ENCODE results near the gene DNAH5.

Gene DNAH5

DNA sequence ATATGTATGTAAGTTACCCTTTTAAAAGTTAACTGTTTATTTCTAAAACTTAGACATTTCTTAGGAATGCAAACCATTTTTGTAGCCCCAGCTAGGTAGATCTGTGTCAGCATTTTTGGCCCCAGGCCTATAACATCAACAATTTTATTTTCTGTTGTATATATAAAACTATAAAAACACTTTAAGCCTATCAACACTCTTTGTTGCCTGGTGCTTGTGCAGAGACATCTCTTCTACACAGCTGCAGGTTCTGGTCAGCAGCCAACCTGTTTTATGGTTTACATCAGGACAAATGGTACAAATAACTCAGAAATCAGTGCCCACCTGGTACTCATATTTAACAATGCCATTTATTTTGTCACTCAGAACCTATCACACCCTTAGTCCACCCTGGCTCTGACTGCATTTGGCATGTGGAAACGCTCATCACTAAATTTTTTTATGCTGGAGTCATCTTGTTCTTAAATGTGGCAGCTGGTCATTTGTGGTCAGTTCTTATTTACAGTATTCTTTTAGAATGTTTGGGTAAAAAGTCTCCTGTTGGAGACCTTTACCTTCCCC lies 173.4 kb downstream of the DNAH5 start:
- no peak overlapping the region for H3K4me3 ChIP-seq (replicated peaks; ENCODE audit: low read depth, low read length)
- DNase-seq (ENCODE audit: low read depth) = no peak
- TF ChIP-seq, protein P1, sequence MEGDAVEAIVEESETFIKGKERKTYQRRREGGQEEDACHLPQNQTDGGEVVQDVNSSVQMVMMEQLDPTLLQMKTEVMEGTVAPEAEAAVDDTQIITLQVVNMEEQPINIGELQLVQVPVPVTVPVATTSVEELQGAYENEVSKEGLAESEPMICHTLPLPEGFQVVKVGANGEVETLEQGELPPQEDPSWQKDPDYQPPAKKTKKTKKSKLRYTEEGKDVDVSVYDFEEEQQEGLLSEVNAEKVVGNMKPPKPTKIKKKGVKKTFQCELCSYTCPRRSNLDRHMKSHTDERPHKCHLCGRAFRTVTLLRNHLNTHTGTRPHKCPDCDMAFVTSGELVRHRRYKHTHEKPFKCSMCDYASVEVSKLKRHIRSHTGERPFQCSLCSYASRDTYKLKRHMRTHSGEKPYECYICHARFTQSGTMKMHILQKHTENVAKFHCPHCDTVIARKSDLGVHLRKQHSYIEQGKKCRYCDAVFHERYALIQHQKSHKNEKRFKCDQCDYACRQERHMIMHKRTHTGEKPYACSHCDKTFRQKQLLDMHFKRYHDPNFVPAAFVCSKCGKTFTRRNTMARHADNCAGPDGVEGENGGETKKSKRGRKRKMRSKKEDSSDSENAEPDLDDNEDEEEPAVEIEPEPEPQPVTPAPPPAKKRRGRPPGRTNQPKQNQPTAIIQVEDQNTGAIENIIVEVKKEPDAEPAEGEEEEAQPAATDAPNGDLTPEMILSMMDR (IDR thresholded peaks at IDR 0.05; ENCODE audit: low read length, missing control alignments) = no peak

DNA sequence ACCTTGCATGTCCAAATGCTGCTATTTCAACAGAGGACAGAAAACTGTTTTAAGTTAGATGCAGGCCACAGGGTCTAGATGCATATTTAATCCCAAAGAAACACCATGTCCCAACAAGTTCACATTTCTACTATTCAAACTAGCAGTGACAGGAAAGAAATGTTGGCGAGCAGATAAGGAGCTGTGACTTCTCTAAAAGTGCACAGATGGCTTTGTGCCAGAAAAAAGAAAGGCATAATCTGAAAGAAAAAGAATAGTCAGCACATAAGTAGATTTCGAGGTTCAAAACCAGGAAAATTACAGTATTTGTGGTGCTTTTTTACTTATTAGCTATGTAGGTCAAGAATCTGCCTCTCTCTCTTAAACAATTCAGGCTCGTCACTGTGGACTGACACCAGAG lies 178.3 kb downstream of the DNAH5 start:
- DNase-seq (ENCODE audit: low read depth) = no peak
- TF ChIP-seq, protein P1 (IDR thresholded peaks at IDR 0.05; ENCODE audit: low read length, missing control alignments) = no peak
- no peak overlapping the region for H3K4me3 ChIP-seq (replicated peaks; ENCODE audit: low read depth, low read length)

DNA sequence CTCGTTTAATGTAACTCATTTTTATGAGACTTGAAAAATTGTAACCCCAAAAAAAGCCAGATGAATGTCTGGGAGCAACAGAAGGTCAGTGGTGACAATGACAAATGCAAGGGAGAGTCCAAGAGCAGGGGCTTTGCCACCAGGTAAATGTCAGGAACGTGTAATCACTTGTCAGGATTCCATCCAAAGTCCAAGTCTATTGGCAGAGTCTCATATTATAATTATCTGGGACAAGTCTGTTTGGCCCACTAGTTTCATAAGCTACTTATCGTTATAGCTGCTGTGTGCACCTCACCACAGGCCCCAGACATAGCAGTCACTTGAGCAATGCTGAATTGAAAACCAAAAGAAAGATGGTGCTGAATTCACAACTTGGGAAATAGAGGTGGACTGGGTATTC lies 180.8 kb downstream of the DNAH5 start:
- TF ChIP-seq, protein P1 (IDR thresholded peaks at IDR 0.05; ENCODE audit: low read length, missing control alignments) = no peak
- DNase-seq (ENCODE audit: low read depth) = no peak
- H3K4me3 ChIP-seq (replicated peaks; ENCODE audit: low read depth, low read length) = no peak overlapping the region

GRCh38 chr5:13749766-13750165 lies 194.7 kb downstream of the DNAH5 start:
- H3K4me3 ChIP-seq (replicated peaks; ENCODE audit: low read depth, low read length) = no peak overlapping the region
- TF ChIP-seq, protein P1 (IDR thresholded peaks at IDR 0.05; ENCODE audit: low read length, missing control alignments) = no peak
- DNase-seq (ENCODE audit: low read depth) = no peak

- TF ChIP-seq, protein P1 (IDR thresholded peaks at IDR 0.05; ENCODE audit: low read length, missing control alignments) = no peak
- no peak for DNase-seq (ENCODE audit: low read depth)
- H3K4me3 ChIP-seq (replicated peaks; ENCODE audit: low read depth, low read length) = no peak overlapping the region
These were observed 198.5 kb downstream of the DNAH5 start for GRCh38 chr5:13746026-13746425.

GRCh38 chr5:13745508-13745907 lies 199.0 kb downstream of the DNAH5 start:
- H3K4me3 ChIP-seq (replicated peaks; ENCODE audit: low read depth, low read length) = no peak overlapping the region
- TF ChIP-seq, protein P1 (IDR thresholded peaks at IDR 0.05; ENCODE audit: low read length, missing control alignments) = no peak
- DNase-seq (ENCODE audit: low read depth) = no peak

DNA sequence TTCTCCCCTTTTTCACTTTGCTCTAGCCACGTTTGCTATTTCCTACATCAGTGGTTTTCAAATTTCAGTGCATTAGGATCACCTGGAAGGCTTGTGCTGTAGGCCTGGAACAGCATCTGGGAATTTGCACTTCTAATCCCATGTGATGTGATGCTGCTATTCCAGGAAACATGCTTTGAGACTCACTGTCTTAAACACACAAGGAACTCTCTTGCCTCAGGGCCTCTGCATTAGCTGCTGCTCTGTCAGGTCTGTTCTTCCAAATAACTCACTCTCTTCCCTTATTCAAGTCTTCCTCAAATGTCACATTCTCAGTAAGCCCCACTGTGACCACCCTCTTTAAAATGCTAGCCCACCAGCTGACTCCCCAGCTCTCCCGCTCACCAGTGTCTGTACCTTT lies 204.0 kb downstream of the DNAH5 start:
- no peak overlapping the region for H3K4me3 ChIP-seq (replicated peaks; ENCODE audit: low read depth, low read length)
- TF ChIP-seq, protein P1 (IDR thresholded peaks at IDR 0.05; ENCODE audit: low read length, missing control alignments) = no peak
- no peak for DNase-seq (ENCODE audit: low read depth)
